Muscle layer of colon (tissue), 2 donors: ENCODE results near the gene IL6R.

Experiments
- H3K27ac ChIP-seq: one replicate; pipeline ENCODE4 v1.7.0; 2013; ENCODE audit warnings: low read depth, mild to moderate bottlenecking, low read length, moderate library complexity
- H3K27me3 ChIP-seq, 2 donors: one replicate each; pipeline ENCODE4 v1.7.0; 2013; ENCODE audit warnings: low read length in 2 of 2, mild to moderate bottlenecking in 2 of 2; ENCODE audit not compliant: insufficient read depth in 2 of 2, control insufficient read depth in 1 of 2
- H3K36me3 ChIP-seq: one replicate; pipeline ENCODE4 v1.7.0; 2013; ENCODE audit warnings: mild to moderate bottlenecking, low read length; ENCODE audit not compliant: insufficient read depth
- H3K4me1 ChIP-seq: one replicate; pipeline ENCODE4 v1.7.0; 2013; ENCODE audit warnings: mild to moderate bottlenecking, low read length; ENCODE audit not compliant: insufficient read depth
- H3K4me3 ChIP-seq, 2 donors: one replicate each; pipeline ENCODE4 v1.7.0; 2013; ENCODE audit warnings: low read length in 2 of 2, low read depth in 1 of 2, mild to moderate bottlenecking in 1 of 2, moderate library complexity in 1 of 2
- H3K9ac ChIP-seq: one replicate; pipeline ENCODE4 v1.7.0; 2013; ENCODE audit warnings: low read length
- H3K9me3 ChIP-seq: one replicate; pipeline ENCODE4 v1.7.0; 2013; ENCODE audit warnings: mild to moderate bottlenecking, low read length
- donor health status: abdominal sarcoma.
- donor health status: Adenocarcinoma of cecum.

IL6R gene

DNA sequence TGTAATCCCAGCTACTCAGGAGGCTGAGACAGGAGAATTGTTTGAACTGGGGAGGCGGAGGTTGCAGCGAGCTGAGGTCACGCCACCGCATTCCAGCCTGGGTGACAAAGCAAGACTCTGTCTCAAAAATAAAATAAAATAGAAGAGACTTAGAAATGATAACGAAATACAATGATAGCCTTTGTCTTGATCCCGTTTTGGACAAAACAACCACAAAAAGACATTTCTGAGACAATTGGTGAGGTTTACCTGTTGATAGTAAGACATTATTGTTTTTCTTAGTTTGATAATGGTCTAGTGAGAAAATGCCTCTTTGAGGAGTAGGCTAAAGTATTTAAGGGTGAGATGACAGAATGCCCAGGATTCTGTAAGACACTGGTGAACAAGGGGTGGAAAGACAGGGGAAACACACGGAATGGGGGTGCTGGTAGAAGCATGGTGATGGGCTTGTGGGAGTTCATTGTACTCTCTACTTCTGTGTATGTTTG, 109.0 kb downstream of the IL6R start:
- H3K27me3 ChIP-seq: no peaks in the 10 kb centered on the region
- no peak overlapping the region for H3K4me3 ChIP-seq
- H3K4me1 ChIP-seq: no peaks in the 10 kb centered on the region
- H3K9me3 ChIP-seq: no peaks in the 10 kb centered on the region
- no peak overlapping the region for H3K9ac ChIP-seq
- H3K36me3 ChIP-seq: no peaks in the 10 kb centered on the region
- no peak overlapping the region for H3K27ac ChIP-seq

DNA sequence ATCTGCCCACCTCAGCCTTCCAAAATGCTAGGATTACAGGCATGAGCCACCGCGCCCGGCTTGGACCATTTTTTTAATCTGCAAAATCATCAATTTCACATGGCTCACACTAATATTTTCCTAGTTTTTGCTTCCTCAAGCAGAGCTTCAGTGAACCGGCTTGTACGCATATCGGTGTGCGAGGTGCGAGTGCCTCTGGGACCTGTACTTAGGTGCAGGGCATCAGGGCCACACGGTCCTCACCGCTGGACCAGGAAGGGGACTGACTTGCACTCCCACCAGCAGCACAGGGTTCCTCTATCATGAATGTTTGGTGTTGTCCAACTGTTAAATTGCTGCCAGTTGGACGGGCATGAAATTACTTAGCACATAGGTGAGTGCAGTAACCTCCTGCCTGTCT, 112.5 kb downstream of the IL6R start:
- no peaks in the 10 kb centered on the region for H3K9me3 ChIP-seq
- H3K4me3 ChIP-seq: no peak overlapping the region
- H3K4me1 ChIP-seq: no peaks in the 10 kb centered on the region
- H3K27ac ChIP-seq: no peak overlapping the region
- H3K36me3 ChIP-seq: no peaks in the 10 kb centered on the region
- H3K9ac ChIP-seq: no peak overlapping the region
- H3K27me3 ChIP-seq: no peaks in the 10 kb centered on the region
